GM12872 (cell line): ENCODE data around the gene CCL3.

Experiments
- CTCF ChIP-seq: IDR thresholded peaks from 3 replicates; pipeline ENCODE4 v1.5.1; 2011; ENCODE audit warnings: low read depth, mild to moderate bottlenecking, low read length, moderate library complexity; ENCODE audit not compliant: insufficient read depth

The CCL3 gene

GRCh38 chr17:36123431-36123830 is 33.5 kb upstream of the CCL3 start:
- TF ChIP-seq CTCF, result no peak

- no peak for TF ChIP-seq CTCF
Measured at GRCh38 chr17:36120221-36120620, 30.3 kb upstream of the CCL3 start.

GRCh38 chr17:36118477-36119353 is 28.8 kb upstream of the CCL3 start:
- no peak for TF ChIP-seq CTCF

- TF ChIP-seq CTCF, result no peak
Measured at GRCh38 chr17:36117505-36118382, 27.8 kb upstream of the CCL3 start.

GRCh38 chr17:36112572-36112971 is 22.6 kb upstream of the CCL3 start:
- no peak for TF ChIP-seq CTCF

- TF ChIP-seq CTCF, result no peak
Measured at GRCh38 chr17:36111068-36111490, 21.1 kb upstream of the CCL3 start.

GRCh38 chr17:36107660-36108059 is 17.7 kb upstream of the CCL3 start:
- TF ChIP-seq CTCF, result no peak
